Activated CD4-positive, alpha-beta T cell treated with anti-CD3 and anti-CD28 coated beads, Interleukin-2, amount 50 U/mL, for 48 hours (primary cell): ENCODE results near the gene NOL4L.
A peak's percentile ranks its signal among the peaks of the same experiment; 100 is the strongest.

ENCODE experiments used
- DNase-seq, 2 experiments: peaks; one replicate each; pipeline ENCODE4 v3.0.0-alpha.2; 2020

The NOL4L gene

GRCh38 chr20:32521780-32522525 is 63.2 kb downstream of the NOL4L start:
- DNase-seq, result peak; percentile 75 to 78

- no peak for DNase-seq
These were observed 64.3 kb downstream of the NOL4L start for GRCh38 chr20:32520927-32521203.

GRCh38 chr20:32519381-32519730 is 65.8 kb downstream of the NOL4L start:
- DNase-seq, result no peak

GRCh38 chr20:32518593-32519380 is 66.3 kb downstream of the NOL4L start:
- DNase-seq, result no peak

- DNase-seq, result no peak
These were observed 67.1 kb downstream of the NOL4L start for GRCh38 chr20:32517914-32518592.

- DNase-seq, result no peak
These were observed 67.6 kb downstream of the NOL4L start for GRCh38 chr20:32517518-32517873.

- DNase-seq, result no peak
These were observed 68.3 kb downstream of the NOL4L start for GRCh38 chr20:32516583-32517517.

- DNase-seq, result no peak
These were observed 69.5 kb downstream of the NOL4L start for GRCh38 chr20:32515631-32516101.

- no peak for DNase-seq
These were observed 70.4 kb downstream of the NOL4L start for GRCh38 chr20:32514760-32515159.

- no peak for DNase-seq
These were observed 71.9 kb downstream of the NOL4L start for GRCh38 chr20:32513031-32513866.

GRCh38 chr20:32512047-32512385 is 73.1 kb downstream of the NOL4L start:
- DNase-seq, result no peak

- DNase-seq, result no peak
These were observed 73.6 kb downstream of the NOL4L start for GRCh38 chr20:32511358-32512046.

GRCh38 chr20:32510601-32511357 is 74.4 kb downstream of the NOL4L start:
- DNase-seq, result peak; percentile 25 to 49

- DNase-seq, result peak in 1 of 2 experiments; percentile 24
These were observed 75.0 kb downstream of the NOL4L start for GRCh38 chr20:32510120-32510600.

- peak; percentile 52 to 71 for DNase-seq
These were observed 75.5 kb downstream of the NOL4L start for GRCh38 chr20:32509639-32510066.

GRCh38 chr20:32508775-32509119 is 76.4 kb downstream of the NOL4L start:
- DNase-seq, result no peak

- no peak for DNase-seq
These were observed 76.9 kb downstream of the NOL4L start for GRCh38 chr20:32507998-32508774.

GRCh38 chr20:32506721-32507120 is 78.4 kb downstream of the NOL4L start:
- DNase-seq, result no peak

- DNase-seq, result no peak
These were observed 79.2 kb downstream of the NOL4L start for GRCh38 chr20:32505723-32506473.
